ENCODE results near the gene BEX2.

GRCh38 chrX:103360092-103360491 is 49.3 kb upstream of the BEX2 start:
- no peak for TF ChIP-seq CTCF (IDR thresholded peaks at IDR 0.05)
- no peak for TF ChIP-seq EZH2 (IDR thresholded peaks at IDR 0.05; ENCODE audit: borderline replicate concordance, insufficient read depth, low read depth, low read length, poor library complexity, severe bottlenecking)
